SK-N-SH treated with all-trans-retinoic acid at 6 μM for 48 hours (cell line): ENCODE results near the gene ANKRD17.

Source experiments
- ARNTL ChIP-seq: fragments of 450-650 bp; formaldehyde crosslinking; IDR thresholded peaks from 2 replicates; pipeline ENCODE4 v1.5.0; 2020; ENCODE audit warnings: low read depth, mild to moderate bottlenecking, moderate library complexity, borderline replicate concordance
- BACH2 ChIP-seq: fragments of 250-450 bp; sonication (Bioruptor Pico); IDR thresholded peaks from 2 replicates; pipeline ENCODE4 v1.9.0; 2021; ENCODE audit warnings: mild to moderate bottlenecking, borderline replicate concordance
- ISL1 ChIP-seq: fragments of 250-450 bp; sonication (Bioruptor Pico); IDR thresholded peaks from 2 replicates; pipeline ENCODE4 v2.1.2; 2022; ENCODE audit warnings: mild to moderate bottlenecking, moderate library complexity
- PATZ1 ChIP-seq: fragments of 250-450 bp; sonication (Bioruptor Pico); IDR thresholded peaks from 2 replicates; pipeline ENCODE4 v1.8.0; 2020; ENCODE audit warnings: mild to moderate bottlenecking, moderate library complexity, borderline replicate concordance
- RARB ChIP-seq: fragments of 250-450 bp; sonication (Bioruptor Pico); IDR thresholded peaks from 2 replicates; pipeline ENCODE4 v1.8.0; 2021; ENCODE audit warnings: mild to moderate bottlenecking, moderate library complexity
- TOX ChIP-seq: fragments of 250-450 bp; sonication (Bioruptor Pico); IDR thresholded peaks from 2 replicates; pipeline ENCODE4 v1.8.0; 2021; ENCODE audit warnings: mild to moderate bottlenecking, moderate library complexity, borderline replicate concordance
- ZC3H10 ChIP-seq: fragments of 250-450 bp; sonication (Bioruptor Pico); IDR thresholded peaks from 2 replicates; pipeline ENCODE4 v1.5.1; 2021; ENCODE audit warnings: mild to moderate bottlenecking, moderate library complexity
- ZFP30 ChIP-seq: fragments of 450-650 bp; formaldehyde crosslinking; IDR thresholded peaks from 2 replicates; pipeline ENCODE4 v1.5.0; 2022; ENCODE audit warnings: mild to moderate bottlenecking, moderate library complexity
- ZNF70 ChIP-seq: fragments of 450-650 bp; formaldehyde crosslinking; IDR thresholded peaks from 2 replicates; pipeline ENCODE4 v1.5.0; 2020; ENCODE audit warnings: mild to moderate bottlenecking, moderate library complexity

GRCh38 chr4:73275318-73275654 is 16.7 kb upstream of the ANKRD17 start:
- TF ChIP-seq TOX (no peak), RARB (CRISPR knock-in tag) (no peak), PATZ1 (CRISPR knock-in tag) (no peak), ZC3H10 (CRISPR knock-in tag) (no peak), BACH2 (CRISPR knock-in tag) (no peak), ZNF70 (CRISPR knock-in tag) (no peak), ARNTL (no peak), ISL1 (CRISPR knock-in tag) (no peak), ZFP30 (CRISPR knock-in tag) (no peak)
